Inflammatory macrophage treated with lipopolysaccharide for 1 hour (primary cell): ENCODE measurements around the gene KCNK1.

Experiments
- DNase-seq, 2 donors: peaks; one replicate each; pipeline ENCODE4 v3.0.0-alpha.2; 2020 to 2022

Gene KCNK1

DNA sequence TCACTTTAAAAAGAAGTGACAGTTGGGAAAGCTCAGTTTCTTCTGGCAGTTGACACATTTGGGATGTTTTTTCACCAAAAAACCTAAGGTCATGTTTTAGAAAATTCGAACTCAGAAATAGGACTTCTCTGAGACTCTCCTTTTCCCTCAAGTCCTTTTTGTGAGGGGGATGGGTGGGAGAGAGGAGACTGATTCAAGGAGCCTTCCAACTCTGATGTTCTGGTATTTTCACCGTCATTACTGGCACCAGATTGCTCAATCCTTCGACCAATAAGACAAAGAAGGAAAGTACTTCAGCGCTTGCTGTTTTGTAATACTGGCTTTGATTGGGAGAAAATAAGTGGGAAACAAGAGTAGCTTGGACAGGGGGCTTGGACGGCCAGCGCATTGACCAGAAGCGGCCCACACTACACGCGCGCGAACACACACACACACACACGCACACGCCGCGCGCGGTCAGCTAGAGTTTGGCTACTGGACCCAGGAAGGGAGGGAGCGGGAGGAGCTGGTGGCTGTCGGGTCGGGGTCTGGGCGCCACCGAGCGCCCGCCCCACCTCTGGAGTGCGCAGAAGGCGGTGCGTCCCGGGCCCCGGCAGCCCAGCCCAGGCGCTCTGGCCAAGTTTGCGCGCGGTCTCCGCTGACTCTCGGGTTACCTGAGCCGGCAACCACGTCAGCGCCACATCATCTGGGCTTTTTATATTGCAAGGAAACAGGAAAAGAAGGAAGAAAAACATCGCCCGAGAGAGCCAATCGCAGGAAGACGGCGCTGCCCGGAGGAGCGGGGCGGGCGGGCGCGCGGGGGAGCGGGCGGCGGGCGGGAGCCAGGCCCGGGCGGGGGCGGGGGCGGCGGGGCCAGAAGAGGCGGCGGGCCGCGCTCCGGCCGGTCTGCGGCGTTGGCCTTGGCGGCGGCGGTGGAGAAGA lies at the start of gene KCNK1:
TSS of gene KCNK1 (plus strand) at position 855 of the 921 bp plus-strand sequence. CDS start at position 921, 66 bp downstream.
- no peak for DNase-seq

DNA sequence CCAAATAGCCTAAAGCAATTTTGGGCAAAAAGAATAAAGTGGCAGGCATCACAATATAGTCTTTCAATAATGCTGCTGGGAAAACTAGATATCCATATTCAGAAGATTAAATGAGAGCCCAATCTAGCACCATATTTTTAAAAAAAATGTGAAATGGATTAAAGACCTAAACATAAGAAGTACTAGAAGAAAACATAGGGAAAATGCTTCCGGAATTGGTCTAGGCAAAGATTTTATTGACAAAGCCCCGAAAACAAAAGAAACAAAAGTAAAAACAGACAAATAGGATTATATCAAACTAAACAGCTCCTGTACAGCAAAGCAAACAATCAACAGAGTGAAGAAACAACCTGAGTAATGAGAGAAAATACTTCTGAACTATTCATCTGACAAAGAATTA lies 48.6 kb upstream of the KCNK1 start:
- no peak for DNase-seq

DNA sequence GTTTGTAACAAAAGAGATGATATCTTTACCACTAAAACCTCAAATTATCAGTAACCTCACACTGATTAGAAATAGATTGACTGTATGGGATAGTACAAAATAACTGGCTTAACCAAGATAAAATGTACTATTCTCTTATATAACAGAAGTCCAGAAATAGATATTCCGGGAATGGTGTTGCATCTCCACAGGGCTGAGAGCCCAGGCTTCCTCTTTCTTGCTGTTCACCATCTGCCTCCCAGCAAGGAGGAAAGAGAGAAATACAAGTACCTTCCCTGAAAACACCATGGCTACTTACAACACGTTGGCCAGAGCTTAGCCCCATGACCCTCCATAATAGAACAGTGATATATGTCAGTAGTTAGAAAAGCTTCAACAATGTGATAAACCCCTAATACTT lies 47.0 kb upstream of the KCNK1 start:
- no peak for DNase-seq

DNA sequence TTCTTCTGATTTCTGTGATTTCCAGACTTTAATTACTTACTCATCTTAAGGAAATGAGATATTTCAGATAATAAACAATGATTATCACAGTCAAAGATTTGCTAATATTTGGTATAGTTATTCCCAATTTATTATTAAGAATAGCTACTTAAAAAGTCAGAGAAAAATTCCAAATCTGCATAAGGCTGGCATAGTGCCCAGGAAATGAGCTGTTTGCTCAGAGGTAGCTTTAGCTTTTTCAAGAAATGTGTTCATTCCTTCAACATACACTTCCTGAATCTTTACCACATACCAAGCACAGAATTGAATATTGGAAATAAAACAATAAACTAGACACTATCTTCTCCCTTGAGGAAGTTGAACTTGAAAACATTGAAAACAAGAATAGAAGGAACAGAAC lies 44.3 kb upstream of the KCNK1 start:
- DNase-seq, result no peak

DNA sequence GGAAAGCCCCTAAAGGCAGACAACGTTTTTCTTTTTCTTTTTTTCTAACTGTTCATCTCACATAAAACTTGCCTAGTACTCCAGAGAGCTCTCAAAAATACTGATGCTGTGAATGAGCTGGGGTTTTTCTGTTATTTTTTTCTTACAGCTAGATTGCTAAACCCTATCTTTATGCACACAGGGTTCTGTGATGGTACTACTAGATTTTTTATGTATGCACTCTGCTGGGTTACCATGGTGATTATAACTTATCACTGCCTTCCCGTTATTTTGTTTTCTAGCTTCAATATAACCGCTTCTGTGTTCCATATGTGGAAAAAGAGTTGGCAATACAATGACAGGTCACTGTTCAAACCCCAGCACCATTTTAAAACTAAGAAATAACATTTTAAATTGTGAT lies 43.7 kb upstream of the KCNK1 start:
- DNase-seq, result no peak

DNA sequence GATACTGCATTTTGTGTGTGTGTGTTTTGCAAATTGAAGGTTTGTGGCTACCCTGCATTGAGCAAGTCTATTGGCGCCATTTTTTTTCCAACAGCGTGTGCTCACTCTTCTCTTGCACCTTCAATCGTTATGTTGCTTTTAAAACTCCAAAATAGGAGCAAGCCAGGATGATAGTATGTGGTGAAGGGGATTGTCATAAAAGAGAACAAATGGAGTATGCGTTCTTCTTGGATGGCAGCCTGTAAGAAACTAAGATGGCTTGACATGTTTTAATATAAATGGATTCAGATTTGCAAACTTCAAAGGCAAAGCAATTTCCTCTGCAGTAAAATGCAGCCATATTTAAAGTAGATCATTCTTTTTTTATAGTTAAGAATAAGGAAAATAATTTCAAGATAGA lies 43.2 kb upstream of the KCNK1 start:
- DNase-seq, result no peak

DNA sequence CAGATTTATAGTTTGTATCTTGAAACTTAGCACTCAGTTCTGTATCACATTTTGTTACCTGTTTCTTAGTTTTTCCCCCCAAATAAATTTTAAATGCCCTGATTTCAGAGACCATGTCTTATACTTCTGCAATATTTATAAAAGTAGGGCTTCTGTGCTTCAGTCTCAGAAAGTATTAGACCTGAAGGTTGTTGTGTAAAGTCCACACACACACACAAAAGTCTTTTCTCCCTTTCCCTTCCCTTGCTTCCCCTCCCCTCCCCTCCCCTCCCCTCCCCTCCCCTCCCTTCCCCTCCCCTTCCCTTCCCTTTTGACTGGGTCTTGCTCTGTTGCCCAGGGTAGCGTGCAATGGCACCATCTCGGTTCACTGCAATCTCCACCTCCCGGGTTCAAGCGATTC lies 41.0 kb upstream of the KCNK1 start:
- no peak for DNase-seq

DNA sequence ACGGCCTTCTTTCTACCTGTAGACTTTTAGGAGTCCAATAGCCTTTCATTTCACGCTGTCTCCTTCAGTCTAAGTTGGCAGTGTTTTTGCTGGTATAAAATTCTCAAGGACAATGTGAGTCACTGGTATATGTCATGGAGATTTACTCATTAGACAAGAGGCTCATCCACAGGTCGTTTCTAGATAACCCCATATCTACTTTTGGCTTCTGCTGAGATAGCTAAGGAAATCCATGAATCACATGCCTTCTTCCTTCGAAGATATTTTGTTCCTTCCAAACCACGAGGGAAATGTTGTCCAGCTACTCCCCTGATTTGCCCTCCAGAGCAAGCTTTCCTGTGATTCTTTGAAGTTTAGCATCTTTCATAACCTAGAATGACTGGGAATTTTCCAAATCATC lies 38.5 kb upstream of the KCNK1 start:
- no peak for DNase-seq

DNA sequence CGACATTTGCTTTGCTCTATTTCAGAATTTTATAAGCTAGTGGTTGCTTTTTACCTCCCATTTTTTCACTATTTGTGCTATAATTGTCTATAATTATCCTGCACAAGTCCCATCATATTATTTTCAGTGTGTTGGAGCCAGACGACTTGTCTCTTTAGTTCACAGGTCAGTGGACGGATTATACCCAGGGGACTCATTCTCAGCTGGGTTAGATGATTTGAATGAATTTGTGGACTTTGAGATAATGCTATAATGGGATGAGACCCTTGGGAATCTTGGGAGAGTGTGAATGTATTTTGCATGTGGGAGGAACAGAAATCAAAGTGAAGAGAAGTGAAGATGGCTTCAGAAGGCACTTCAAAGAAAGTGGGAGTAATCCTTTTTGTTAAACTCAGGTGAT lies 31.5 kb upstream of the KCNK1 start:
- no peak for DNase-seq

DNA sequence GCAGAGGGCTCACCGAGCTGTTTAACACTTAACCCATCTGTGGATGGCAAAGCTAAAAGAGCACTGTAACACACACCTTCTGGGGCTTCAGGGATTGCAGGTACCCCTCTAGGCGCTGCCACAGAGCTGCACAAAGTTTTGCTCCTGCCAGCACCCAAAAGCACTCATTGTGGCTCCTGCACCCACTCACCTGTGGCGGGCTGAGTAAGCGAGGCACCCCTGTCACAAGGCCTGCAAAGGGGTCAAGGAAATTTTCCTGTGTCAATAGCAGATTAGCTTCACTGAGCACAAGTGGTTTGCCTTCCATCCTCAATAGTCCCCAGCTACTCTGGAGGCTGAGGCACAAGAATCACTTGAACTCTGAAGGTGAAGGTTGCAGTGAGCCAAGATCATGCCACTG lies 29.5 kb upstream of the KCNK1 start:
- no peak for DNase-seq

DNA sequence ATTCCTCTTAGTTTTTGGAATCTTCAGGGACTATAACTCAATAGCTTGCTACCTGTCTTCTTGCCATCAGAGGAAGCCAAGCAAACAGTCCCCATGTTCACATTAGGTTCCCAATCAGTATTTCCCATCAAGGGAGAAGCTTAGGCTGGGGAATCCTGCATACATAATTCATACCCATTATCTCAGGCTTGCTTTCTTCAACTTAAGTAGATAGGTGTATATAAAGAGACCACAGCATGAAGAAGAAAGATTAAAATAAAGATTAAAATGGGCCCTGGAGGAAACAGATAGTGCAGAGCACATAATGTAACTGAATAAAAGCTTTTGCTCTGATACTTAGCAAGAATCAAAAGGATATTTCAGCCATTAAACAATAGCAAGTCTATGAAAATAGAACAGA lies 29.0 kb upstream of the KCNK1 start:
- no peak for DNase-seq

DNA sequence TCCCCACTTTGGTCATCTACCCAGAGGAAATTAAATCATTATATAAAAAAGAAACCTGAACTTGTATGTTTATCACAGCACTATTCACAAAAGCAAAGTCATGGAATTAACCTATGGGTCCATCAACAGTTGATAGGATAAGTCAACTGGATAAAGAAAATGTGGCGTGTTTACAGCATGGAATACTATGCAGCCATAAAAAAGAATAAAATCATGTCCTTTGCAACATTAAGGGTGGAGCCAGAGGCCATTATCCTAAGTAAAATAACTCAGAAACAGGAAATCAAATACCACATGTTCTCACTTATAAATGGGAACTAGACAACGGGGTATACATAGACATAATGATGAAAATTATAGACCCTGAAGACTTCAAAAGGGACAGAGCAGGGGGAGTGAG lies 27.6 kb upstream of the KCNK1 start:
- no peak for DNase-seq

DNA sequence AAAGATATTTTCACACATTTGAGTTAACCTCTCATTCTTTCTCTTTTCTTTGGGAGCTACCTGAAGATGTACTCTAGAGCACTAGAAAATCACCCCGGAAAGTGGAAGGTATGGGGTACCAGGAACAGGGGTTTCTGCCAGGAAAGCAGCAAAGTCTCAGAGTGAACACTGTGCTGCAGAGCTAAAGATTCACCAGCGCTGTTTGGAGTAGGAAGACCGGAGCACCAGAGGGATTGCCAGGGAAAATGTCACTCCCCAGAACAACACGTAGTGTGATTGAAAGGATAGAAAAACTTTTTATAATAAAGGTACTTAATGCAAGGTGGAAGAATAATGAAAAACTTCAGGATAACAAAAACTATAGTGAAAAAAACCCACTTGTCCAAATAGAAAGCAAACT lies 26.7 kb upstream of the KCNK1 start:
- no peak for DNase-seq

DNA sequence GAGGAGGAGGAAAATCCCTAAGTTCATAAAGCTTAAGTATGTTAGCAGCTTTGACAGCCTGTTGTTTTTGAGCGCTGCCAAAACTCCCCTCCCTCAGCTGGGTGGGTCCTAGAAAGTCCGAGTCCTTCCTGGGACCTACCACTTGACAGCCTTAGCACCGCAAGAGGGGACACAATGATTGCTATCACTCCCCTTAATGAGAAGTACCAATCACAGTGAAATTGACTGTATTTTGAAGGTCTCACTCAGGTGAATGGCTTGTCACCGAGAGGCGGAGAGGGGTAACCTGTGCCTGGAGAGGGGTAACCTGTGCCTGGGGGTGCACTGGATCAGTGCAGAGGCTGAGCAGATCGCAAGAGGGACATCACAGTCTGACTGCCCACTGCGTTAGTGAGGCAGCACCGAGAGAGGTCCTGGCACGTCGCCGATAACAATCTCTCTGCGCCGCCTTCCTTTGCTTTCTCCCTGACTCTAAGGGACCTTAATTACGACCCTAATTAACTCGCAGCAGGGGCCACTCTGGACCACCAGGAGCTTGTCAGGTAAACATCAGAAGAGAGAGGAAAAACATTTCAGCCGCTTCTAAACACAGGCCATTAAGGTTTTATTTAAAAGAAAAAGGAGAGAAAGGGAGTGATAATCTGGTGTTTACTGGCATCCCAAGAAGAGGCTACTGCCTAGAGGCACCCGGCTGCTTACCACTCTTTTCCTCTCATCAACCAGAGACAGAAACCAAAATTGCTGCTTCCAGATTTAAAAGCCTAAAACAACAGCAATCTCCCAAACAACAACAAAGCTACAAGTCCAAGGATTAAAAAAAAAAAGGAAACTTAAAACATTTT lies 25.7 kb upstream of the KCNK1 start:
- DNase-seq, result no peak

DNA sequence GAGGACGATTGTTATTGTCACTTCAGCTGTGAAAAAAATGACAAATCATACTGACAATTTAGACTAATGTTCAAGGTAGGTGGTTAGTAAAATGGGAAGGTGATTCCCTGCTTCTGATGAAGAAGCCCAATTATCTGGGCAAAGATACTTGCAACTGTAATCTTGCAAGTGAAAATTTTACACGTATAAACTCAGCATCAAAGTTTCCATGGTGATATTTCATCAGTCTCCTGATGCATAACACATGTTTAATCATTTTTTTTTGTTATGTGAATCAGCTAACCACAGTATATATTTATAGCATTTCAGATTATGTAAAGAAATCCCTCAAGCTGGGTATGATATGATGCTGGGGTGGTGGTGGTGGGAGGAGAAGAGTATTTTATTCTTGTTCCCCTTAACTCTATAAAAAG lies 16.4 kb upstream of the KCNK1 start:
- no peak for DNase-seq

DNA sequence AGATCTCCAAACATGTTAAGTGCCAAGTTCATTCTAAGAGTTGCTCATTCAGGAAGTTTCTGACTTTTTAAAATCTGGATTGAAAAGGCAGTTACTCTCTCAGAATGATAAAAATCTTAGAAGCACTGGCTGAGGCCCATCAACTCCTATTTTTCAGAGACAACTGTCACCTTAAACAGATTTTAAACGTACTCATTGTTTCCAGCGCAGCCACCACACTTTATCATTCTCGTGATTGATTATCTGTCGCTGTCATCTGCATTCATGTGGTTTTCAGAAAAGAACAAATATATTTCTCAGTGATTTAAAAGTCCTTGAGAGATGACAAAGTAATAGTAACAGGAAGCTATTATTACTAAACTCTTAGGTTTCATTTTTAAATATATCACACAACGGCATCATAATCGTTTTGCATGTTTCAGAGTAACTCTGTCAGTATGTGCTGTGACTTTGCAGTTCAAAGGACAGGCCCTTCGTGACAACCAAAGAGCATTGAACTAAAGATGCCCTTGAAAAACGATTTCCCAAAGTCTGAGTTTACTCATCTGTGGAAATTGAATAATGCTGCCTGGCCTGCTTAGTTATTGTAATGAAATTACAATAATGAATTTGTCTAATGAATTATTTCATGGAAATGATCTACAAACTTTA lies 14.9 kb upstream of the KCNK1 start:
- no peak for DNase-seq

DNA sequence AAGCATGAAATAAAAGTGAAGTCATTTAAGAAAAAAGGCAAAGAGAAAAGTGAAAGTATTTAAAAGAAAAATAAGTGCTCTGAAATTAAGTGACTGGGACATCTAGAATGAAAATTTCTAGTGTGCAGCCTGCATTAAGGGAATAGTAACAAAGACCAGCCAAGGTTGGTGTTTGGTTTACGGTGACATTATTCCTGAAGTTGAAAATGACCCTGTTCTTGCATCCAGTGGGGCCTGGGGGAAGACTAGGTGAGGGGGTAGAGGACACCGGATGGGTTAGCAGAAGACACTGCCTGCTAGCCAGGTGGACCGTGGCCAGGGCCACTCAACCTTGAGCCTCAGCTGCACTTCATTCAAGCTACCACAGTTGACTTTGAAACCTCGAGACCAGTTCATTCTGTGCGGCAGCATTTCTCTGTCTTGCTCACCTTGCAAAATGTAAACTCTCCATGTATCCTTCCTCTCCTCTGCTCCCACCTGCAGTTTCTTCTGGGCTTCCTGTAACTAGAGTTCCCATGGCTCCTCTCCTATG lies 14.3 kb upstream of the KCNK1 start:
- DNase-seq, result no peak

DNA sequence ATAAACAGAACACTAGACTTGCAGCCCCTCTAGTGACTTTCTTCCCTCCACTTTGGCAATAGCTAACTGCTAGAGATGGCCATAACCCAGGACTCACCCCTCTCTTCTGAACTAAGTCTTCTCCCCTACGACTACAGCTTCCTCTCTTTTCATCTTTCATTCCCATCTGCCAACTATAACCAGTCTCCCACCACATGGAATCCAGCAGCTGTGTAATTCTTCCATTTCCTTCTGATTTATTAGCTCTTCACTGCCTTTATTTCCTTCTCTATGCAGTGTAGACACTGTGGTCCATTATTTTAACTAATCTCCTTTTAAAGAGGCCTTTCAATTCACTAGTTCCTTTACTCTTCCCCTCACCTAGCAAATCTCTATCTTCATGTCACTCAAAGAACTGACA lies 13.4 kb upstream of the KCNK1 start:
- DNase-seq, result no peak

DNA sequence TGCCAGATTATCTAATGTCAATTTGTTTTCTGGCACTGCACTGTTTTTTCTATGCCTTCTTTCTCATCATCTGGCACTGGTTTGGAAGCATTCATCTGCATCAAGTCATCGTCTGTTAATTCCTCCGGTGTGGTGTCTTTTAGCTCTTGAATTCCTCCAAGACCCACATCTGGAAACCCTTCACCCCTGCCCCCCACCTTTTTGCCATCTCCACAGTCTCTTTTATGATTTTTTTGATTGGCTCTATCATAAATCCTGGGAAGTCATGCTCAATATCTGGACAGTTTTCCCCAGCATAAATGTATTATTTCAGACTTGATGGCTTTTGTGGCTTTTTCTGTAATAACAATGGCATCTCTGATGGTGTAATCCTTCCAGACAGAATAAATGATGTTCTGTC lies 10.4 kb upstream of the KCNK1 start:
- no peak for DNase-seq

DNA sequence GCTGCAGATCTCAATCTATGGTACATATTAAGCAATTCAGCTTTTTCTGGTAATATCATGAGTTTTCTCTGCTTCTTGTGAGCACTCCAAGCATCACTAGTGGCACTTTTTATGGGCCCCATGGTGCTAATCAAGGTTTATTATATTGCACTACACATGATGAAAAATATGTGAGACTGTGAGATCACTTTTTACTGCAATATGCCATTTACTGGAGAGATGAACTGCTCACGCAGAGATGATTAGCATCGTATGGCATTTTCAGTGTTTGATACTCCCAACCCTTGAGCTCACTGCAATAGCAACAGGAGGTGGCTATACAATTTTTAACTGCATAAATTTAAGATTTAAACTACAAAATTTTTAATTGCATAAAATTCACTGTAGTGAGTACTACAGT lies 8.7 kb upstream of the KCNK1 start:
- DNase-seq, result no peak

DNA sequence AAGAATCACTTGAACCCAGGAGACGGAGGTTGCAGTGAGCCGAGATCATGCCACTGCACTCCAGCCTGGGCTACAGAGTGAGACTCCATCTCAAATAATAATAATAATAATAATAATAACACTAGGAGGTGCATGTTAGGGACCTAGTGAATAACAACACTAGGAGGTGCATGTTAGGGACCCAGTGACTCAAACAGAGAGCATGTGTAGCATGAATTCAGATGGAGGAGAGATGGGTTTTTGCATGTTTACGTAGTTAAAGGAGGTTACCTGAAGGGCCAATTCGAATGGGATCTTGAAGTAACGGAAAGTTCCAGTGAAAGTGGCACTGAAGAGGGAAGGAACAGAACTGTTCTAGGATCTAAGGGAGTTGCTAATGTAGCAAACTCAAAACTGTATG lies 7.1 kb upstream of the KCNK1 start:
- no peak for DNase-seq

DNA sequence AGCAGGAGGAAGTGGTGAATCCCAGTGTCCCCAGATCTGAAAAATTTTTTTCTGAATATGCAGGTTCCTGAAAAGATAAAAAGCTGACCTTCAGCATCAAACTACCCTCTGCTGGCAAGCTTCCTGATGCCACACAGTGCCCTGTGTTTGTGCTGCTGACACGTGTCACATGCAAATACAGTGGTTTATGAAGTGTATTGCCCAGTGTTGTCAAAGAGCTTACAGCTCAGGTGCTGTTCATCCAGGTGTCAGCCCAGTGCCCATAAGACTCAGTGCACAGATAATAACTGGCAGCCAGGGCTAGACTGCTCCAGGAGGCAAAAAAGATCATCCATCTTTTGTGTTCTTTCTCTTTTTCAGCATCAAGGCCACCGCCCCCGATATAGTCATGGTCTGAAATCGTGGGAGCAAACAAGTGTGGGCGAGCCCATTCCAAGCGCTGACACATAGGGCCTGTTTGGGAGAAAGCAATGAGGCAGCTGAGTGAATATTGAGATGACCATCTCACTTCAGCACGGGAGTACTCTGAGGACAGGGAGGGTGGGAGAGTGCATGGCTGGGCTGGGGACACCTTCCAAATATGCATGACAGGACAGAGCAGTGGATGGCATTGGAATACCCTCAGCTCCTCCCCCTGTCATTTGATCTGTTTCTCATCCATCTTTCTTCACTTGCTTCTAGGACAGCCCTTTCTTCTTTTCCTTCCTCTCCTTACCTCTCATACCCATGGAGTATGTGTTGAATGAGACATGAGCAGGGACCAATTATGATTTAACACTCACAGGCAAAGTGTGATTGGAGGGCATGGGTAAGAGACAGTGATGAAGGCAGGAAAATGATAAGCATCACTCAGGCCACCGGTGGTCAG lies 6.4 kb upstream of the KCNK1 start:
- no peak for DNase-seq
